GM12878 (cell line): Measurements from ENCODE around the gene STAT3. TPM values are rescaled to one million over a fixed set of nuclear protein-coding genes. Genes with fewer than 3 reads are reported as not detected.

Experiments
- ATAC-seq: fragments of 200-7000 bp; cut with Tn5 transposase; 3 replicates; pipeline ENCODE4 v1.9.1; 2020; ENCODE audit warnings: mild to moderate bottlenecking, moderate library complexity
- BruUV-seq: library from RNA; stranded (reverse); fragments of 400-500 nt; replicated peaks from 2 replicates; lab custom pipeline; 2021; lab: Mats Ljungman, UMichigan
- CTCF ChIA-PET: fragments of 300-600 bp; sonication (Branson Sonifier 250); formaldehyde crosslinking; extraction: SDS; loops from one replicate; lab custom pipeline; 2021; ENCODE audit warnings: inconsistent platforms; lab: Yijun Ruan, JAX
- POLR2A ChIA-PET: fragments of 350-600 bp; formaldehyde crosslinking; extraction: SDS; loops from one replicate; lab custom pipeline; 2021; ENCODE audit warnings: inconsistent platforms; lab: Charles Lee
- RAD21 ChIA-PET: fragments of 300-600 bp; sonication (Branson Sonifier 250); formaldehyde crosslinking; loops from one replicate; lab custom pipeline; 2023; ENCODE audit warnings: antibody characterized with exemption; ENCODE audit not compliant: unreplicated experiment; lab: Charles Lee
- SMC1A ChIA-PET: fragments of 300-600 bp; sonication (Branson Sonifier 250); formaldehyde crosslinking; loops from one replicate; lab custom pipeline; 2023; ENCODE audit not compliant: unreplicated experiment, uncharacterized antibody; lab: Charles Lee
- DNase-seq: peaks from one replicate; pipeline ENCODE4 v3.0.0-alpha.2; 2011; ENCODE audit warnings: low read depth, low spot score
- FAIRE-seq: peaks from 3 replicates; lab custom pipeline; 2011; peaks lifted over from hg19 to GRCh38; lab: Jason Lieb, UNC
- H2AFZ ChIP-seq: 2 replicates; pipeline ENCODE4 v1.6.0; 2011; ENCODE audit warnings: low read depth, low read length, control low read depth; ENCODE audit not compliant: control insufficient read depth
- H3K27ac ChIP-seq: 2 replicates; pipeline ENCODE4 v1.5.1; 2011; ENCODE audit warnings: control low read depth; ENCODE audit not compliant: control insufficient read depth, insufficient read depth
- H3K27me3 ChIP-seq, 2 experiments: replicated peaks in 1 of 2; 2 replicates each; pipeline versions ENCODE4 v1.6.0 to v1.6.1; 2011; ENCODE audit warnings: low read length in 1 of 2; ENCODE audit not compliant: control insufficient read depth in 2 of 2, insufficient read depth in 2 of 2
- H3K36me3 ChIP-seq, 2 experiments: 2 replicates each; pipeline ENCODE4 v1.5.1; 2011; ENCODE audit warnings: low read length in 1 of 2; ENCODE audit not compliant: control insufficient read depth in 2 of 2, insufficient read depth in 2 of 2
- H3K4me1 ChIP-seq: 2 replicates; pipeline ENCODE4 v1.6.1; 2011; ENCODE audit warnings: mild to moderate bottlenecking, low read length, moderate library complexity, mixed read lengths; ENCODE audit not compliant: control insufficient read depth, insufficient read depth
- H3K4me2 ChIP-seq: 2 replicates; pipeline ENCODE4 v1.6.0; 2011; ENCODE audit warnings: control low read depth; ENCODE audit not compliant: control insufficient read depth, insufficient read depth
- H3K4me3 ChIP-seq: fragments of 200-600 bp; sonication (generic); 2 replicates; pipeline ENCODE4 v1.5.1; 2016
- H3K79me2 ChIP-seq: 2 replicates; pipeline ENCODE4 v1.6.0; 2011; ENCODE audit warnings: low read length; ENCODE audit not compliant: control insufficient read depth, insufficient read depth
- H3K9ac ChIP-seq: 2 replicates; pipeline ENCODE4 v1.8.0; 2011; ENCODE audit warnings: low read length, control low read depth, mixed read lengths; ENCODE audit not compliant: control insufficient read depth, insufficient read depth
- H3K9me3 ChIP-seq: replicated peaks from 3 replicates; pipeline ENCODE4 v1.5.1; 2011; ENCODE audit warnings: mild to moderate bottlenecking, low read length; ENCODE audit not compliant: control insufficient read depth, insufficient read depth
- H4K20me1 ChIP-seq: 2 replicates; pipeline ENCODE4 v1.6.0; 2011; ENCODE audit not compliant: control insufficient read depth, insufficient read depth
- IKZF2 ChIP-seq, 2 experiments: fragments of 450-650 bp; IDR thresholded peaks; 2 replicates each; pipeline ENCODE4 v1.6.1; 2017; ENCODE audit warnings: mild to moderate bottlenecking in 2 of 2, moderate library complexity in 2 of 2
- IRF4 ChIP-seq: IDR thresholded peaks from 2 replicates; pipeline ENCODE4 v1.6.1; 2011; ENCODE audit warnings: low read depth, low read length
- MYB ChIP-seq: fragments of 150-350 bp; IDR thresholded peaks from 2 replicates; pipeline ENCODE4 v1.6.1; 2014; ENCODE audit warnings: mild to moderate bottlenecking, low read depth, low read length, borderline replicate concordance
- POU2F2 ChIP-seq: IDR thresholded peaks from 3 replicates; pipeline ENCODE4 v1.6.1; 2011; ENCODE audit warnings: low read depth, mild to moderate bottlenecking, low read length, borderline replicate concordance
- SP1 ChIP-seq: IDR thresholded peaks from one replicate; pipeline ENCODE4 v1.6.1; 2011; ENCODE audit warnings: low read depth, low read length
- SPI1 ChIP-seq: IDR thresholded peaks from 2 replicates; pipeline ENCODE4 v1.6.1; 2011; ENCODE audit warnings: low read depth, mild to moderate bottlenecking, low read length, moderate library complexity, borderline replicate concordance; ENCODE audit not compliant: insufficient read depth
- STAT3 ChIP-seq: IDR thresholded peaks from 2 replicates; pipeline ENCODE4 v1.6.1; 2011; ENCODE audit warnings: low read depth, low read length, improper control_type of control experiment
- WGBS: methylation state at CpG from one replicate; pipeline ENCODE4 v1.1.6; 2016; ENCODE audit warnings: low lambda C conversion rate; ENCODE audit not compliant: insufficient replicate concordance, insufficient coverage; ENCODE audit errors: missing lambda C conversion rate; 5-methylcytosine and 5-hydroxymethylcytosine counted together
- in situ Hi-C: fragments of 300-500 bp; cut with MboI; formaldehyde crosslinking; loops from 9 replicates; pipeline ENCODE4 v1.14.3; 2018; ENCODE audit warnings: mixed read lengths
- intact Hi-C: fragments of 100-400 bp; cut with micrococcal nuclease; formaldehyde crosslinking; loops from one replicate; pipeline ENCODE4 v1.14.2; 2022; ENCODE audit not compliant: unreplicated experiment
- polyA plus RNA-seq, 11 experiments: library from polyadenylated mRNA; depleted of rRNA in 4 of 11; unstranded in 6 of 11; stranded (reverse) in 5 of 11; fragments of >200 nt; fragmentation: Nextera tagmentation in 4 of 11; fragmentation: Illumina TruSeq in 1 of 11; extraction: Ambion mirVana in 4 of 11; extraction: Trizol in 1 of 11; gene quantifications; 1 replicate in 1 of 11; 2 replicates in 10 of 11; pipeline versions ENCODE4 v1.2.1 to v1.2.3, GENCODE V29; 2011 to 2016; ENCODE audit warnings: inconsistent platforms in 2 of 11, missing spikeins in 2 of 11, low read depth in 1 of 11
- total RNA-seq, 4 experiments: library from RNA; depleted of rRNA in 3 of 4; stranded (reverse); fragments of >200 nt in 3 of 4; fragmentation: Illumina TruSeq in 1 of 4; extraction: Trizol in 1 of 4; gene quantifications; 2 replicates each; pipeline versions ENCODE4 v1.2.1 to v1.2.3, GENCODE V29; 2013 to 2021

Gene STAT3
- total and polyA plus RNA-seq, 10 of the 15 experiments (the other 5 are each of a cell fraction or from before 2014, with no cell fraction given) = 18.4 to 96.4 (median 60.9) TPM

DNA sequence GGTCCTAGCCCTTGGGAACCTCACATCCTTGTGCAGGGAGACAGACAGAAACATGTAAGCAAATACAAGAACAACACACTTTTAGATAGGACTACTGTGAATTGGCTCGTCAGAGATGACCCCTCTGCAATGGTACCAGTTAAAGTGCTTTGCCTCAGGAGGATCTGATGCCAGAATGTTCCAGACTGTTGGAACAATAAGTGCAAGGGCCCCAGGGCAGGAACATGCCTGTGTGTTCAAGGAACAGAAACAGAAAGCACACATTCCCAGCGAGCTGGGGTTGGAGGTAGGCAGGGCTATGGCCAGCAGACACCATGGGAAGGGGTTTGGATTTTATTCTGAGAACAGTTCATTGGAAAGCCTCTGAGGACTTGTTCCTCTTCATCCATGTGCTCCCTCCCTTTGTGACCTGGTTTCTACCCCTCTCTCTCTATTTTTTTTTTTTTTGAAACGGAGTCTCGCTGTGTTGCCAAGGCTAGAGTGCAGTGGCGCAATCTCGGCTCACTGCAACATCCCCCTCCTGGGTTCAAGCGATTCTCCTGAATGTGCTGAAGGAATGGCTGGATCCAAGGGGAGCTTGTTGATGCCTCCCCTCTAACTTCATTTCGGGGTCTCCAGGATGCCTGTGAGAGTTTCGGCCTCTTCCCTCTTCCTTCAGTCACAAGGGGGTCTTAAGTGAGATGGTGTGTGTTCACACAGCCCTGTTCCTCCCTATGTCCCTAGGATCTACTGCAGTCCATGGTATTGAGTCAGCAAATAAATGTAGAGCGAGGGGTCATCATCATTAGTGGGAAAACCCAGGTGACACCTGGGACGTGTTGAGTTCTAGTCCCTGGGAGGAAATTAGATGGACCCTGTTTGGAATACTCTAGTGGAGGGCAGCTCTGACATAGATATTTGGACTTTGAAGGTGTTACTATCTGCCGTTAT, 93.5 kb downstream of the STAT3 start:
- no peaks in the 10 kb centered on the region for H4K20me1 ChIP-seq
- no peak overlapping the region for H3K9ac ChIP-seq
- DNase-seq (no peak), FAIRE-seq (no peak), ATAC-seq (no peak)
- peaks cover 11% of the 10 kb centered on the region for H3K79me2 ChIP-seq
- intact Hi-C loops = no loop called here
- RAD21 ChIA-PET = interaction anchor here (1.3 kb wide), 1 partner anchor 73 kb away, joined by 4 read pairs; no protein-coding TSS in a partner anchor
- CTCF ChIA-PET = interaction anchor here (1.0 kb wide), 1 partner anchor 28 kb away, joined by 3 read pairs; no protein-coding TSS in a partner anchor
- no peaks in the 10 kb centered on the region; the same call in 1 of the 2 replicates for H3K4me1 ChIP-seq
- POLR2A ChIA-PET = interaction anchor here (0.5 to 1.2 kb wide), 5 partner anchors 14 to 426 kb away, joined by 3 to 7 read pairs (median 4); no protein-coding TSS in a partner anchor
- TF ChIP-seq IKZF2 (IDR thresholded peaks at IDR 0.05) (no peak), SPI1 (no peak), MYB (no peak)
- in situ Hi-C loops = no loop called here
- no TSS peak for BruUV-seq
- WGBS = 90% methylated on average over 11 of the region's 12 CpGs
- H3K27me3 ChIP-seq = no peaks in the 10 kb centered on the region
- H3K4me2 ChIP-seq = no peak overlapping the region
- no peak overlapping the region for H3K27ac ChIP-seq
- no peak overlapping the region for H3K4me3 ChIP-seq
- H2AFZ ChIP-seq = no peak overlapping the region
- H3K9me3 ChIP-seq = no peaks in the 10 kb centered on the region
- H3K36me3 ChIP-seq = peaks cover 6 to 8% of the 10 kb centered on the region in 2 experiments; a peak in 3 of 4 replicates
- SMC1A ChIA-PET = interaction anchor here (2.2 kb wide), 1 partner anchor 19 kb away, joined by 6 read pairs; no protein-coding TSS in a partner anchor

DNA sequence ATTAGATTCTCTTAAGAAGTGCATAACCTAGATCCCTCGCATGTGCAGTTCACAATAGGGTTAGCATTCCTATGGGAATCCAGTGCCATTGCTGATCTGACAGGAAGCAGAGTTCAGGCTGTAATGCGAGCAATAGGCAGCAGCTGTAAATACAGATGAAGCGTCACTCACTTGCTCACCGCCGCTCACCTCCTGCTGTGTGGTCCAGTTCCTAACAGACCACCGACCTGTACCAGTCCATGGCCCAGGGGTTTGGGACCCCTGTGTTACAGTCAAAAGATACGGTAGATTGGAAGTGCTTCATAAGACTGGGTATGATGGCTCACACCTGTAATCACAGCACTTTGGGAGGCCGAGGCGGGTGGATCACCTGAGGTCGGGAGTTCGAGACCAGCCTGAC, 97.1 kb downstream of the STAT3 start:
- no peak overlapping the region for H3K27ac ChIP-seq
- H3K4me3 ChIP-seq = no peak overlapping the region
- H3K4me2 ChIP-seq = no peak overlapping the region
- no peak overlapping the region for H2AFZ ChIP-seq
- in situ Hi-C loops = no loop called here
- no peak for TF ChIP-seq SP1
- no peak for TF ChIP-seq POU2F2
- no peak for TF ChIP-seq IRF4
- TF ChIP-seq STAT3 = no peak
- intact Hi-C loops = no loop called here
- peaks cover 4 to 8% of the 10 kb centered on the region in 2 experiments; a peak in 3 of 4 replicates for H3K36me3 ChIP-seq
- peaks cover 38% of the 10 kb centered on the region for H3K79me2 ChIP-seq
- no peaks in the 10 kb centered on the region for H3K27me3 ChIP-seq
- no TSS peak for BruUV-seq
- H3K9me3 ChIP-seq = no peaks in the 10 kb centered on the region
- peaks cover 16% of the 10 kb centered on the region for H3K4me1 ChIP-seq
- ChIA-PET POLR2A (interaction anchor here (0.6 to 1.6 kb wide), 5 partner anchors 16 to 165 kb away, joined by 3 to 5 read pairs (median 3); no protein-coding TSS in a partner anchor), RAD21 (no interaction called here), SMC1A (interaction anchor here (0.6 to 2.9 kb wide), 3 partner anchors 42 to 103 kb away, joined by 3 to 15 read pairs (median 8); no protein-coding TSS in a partner anchor), CTCF (interaction anchor here (1.0 kb wide), 1 partner anchor 69 kb away, joined by 4 read pairs; no protein-coding TSS in a partner anchor)
- no peak for ATAC-seq
- H4K20me1 ChIP-seq = no peaks in the 10 kb centered on the region
- no peak for FAIRE-seq
- DNase-seq = no peak
- H3K9ac ChIP-seq = no peak overlapping the region
- WGBS = 97% methylated on average over 11 of the region's 11 CpGs
